ENCODE measurements around the gene SLC9A9.

DNA sequence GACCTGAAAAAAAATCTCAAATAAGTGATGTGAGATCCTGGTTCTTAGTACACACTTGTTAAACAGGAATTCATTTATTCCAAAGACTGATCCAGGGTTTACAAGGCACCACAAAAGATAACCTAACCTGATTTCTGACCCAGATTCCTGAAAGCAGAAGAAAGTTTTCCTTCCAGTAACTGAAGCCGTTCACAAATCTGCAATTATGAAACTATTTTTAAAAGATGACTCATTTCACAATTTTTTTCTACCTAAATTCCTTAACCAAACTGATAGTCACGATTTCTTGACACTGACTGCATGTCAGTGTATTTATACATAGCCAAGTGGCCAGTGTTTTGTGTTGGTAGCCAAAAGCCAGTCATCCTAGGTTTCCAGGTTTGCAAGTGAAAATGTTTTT, 17.1 kb downstream of the SLC9A9 start:
- TF ChIP-seq, protein P1, sequence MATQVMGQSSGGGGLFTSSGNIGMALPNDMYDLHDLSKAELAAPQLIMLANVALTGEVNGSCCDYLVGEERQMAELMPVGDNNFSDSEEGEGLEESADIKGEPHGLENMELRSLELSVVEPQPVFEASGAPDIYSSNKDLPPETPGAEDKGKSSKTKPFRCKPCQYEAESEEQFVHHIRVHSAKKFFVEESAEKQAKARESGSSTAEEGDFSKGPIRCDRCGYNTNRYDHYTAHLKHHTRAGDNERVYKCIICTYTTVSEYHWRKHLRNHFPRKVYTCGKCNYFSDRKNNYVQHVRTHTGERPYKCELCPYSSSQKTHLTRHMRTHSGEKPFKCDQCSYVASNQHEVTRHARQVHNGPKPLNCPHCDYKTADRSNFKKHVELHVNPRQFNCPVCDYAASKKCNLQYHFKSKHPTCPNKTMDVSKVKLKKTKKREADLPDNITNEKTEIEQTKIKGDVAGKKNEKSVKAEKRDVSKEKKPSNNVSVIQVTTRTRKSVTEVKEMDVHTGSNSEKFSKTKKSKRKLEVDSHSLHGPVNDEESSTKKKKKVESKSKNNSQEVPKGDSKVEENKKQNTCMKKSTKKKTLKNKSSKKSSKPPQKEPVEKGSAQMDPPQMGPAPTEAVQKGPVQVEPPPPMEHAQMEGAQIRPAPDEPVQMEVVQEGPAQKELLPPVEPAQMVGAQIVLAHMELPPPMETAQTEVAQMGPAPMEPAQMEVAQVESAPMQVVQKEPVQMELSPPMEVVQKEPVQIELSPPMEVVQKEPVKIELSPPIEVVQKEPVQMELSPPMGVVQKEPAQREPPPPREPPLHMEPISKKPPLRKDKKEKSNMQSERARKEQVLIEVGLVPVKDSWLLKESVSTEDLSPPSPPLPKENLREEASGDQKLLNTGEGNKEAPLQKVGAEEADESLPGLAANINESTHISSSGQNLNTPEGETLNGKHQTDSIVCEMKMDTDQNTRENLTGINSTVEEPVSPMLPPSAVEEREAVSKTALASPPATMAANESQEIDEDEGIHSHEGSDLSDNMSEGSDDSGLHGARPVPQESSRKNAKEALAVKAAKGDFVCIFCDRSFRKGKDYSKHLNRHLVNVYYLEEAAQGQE (IDR thresholded peaks at IDR 0.05; ENCODE audit: low read depth, low read length), result no peak
- TF ChIP-seq, protein P2, sequence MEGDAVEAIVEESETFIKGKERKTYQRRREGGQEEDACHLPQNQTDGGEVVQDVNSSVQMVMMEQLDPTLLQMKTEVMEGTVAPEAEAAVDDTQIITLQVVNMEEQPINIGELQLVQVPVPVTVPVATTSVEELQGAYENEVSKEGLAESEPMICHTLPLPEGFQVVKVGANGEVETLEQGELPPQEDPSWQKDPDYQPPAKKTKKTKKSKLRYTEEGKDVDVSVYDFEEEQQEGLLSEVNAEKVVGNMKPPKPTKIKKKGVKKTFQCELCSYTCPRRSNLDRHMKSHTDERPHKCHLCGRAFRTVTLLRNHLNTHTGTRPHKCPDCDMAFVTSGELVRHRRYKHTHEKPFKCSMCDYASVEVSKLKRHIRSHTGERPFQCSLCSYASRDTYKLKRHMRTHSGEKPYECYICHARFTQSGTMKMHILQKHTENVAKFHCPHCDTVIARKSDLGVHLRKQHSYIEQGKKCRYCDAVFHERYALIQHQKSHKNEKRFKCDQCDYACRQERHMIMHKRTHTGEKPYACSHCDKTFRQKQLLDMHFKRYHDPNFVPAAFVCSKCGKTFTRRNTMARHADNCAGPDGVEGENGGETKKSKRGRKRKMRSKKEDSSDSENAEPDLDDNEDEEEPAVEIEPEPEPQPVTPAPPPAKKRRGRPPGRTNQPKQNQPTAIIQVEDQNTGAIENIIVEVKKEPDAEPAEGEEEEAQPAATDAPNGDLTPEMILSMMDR (IDR thresholded peaks at IDR 0.05), result no peak
- TF ChIP-seq FOXM1 (IDR thresholded peaks at IDR 0.05; ENCODE audit: low read depth) (no peak), POLR2AphosphoS5 (IDR thresholded peaks at IDR 0.05; ENCODE audit: low read depth, low read length) (no peak), MAX (IDR thresholded peaks at IDR 0.05; ENCODE audit: low read depth) (no peak), TCF12 (IDR thresholded peaks at IDR 0.05) (no peak)
- TF ChIP-seq, protein P3, sequence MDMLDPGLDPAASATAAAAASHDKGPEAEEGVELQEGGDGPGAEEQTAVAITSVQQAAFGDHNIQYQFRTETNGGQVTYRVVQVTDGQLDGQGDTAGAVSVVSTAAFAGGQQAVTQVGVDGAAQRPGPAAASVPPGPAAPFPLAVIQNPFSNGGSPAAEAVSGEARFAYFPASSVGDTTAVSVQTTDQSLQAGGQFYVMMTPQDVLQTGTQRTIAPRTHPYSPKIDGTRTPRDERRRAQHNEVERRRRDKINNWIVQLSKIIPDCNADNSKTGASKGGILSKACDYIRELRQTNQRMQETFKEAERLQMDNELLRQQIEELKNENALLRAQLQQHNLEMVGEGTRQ (IDR thresholded peaks at IDR 0.05; ENCODE audit: borderline replicate concordance, low read depth, low read length), result no peak

All from SK-N-SH (cell line).